Stomach (tissue), 9 donors: ENCODE results near the gene LCLAT1. TPM values are rescaled to one million over a fixed set of nuclear protein-coding genes. Genes with fewer than 3 reads are reported as not detected.
A peak's percentile ranks its signal among the peaks of the same experiment; 100 is the strongest.

Source experiments
- DNase-seq, 2 donors: peaks; one replicate each; pipeline versions ENCODE4 v3.0.0 to v3.0.0-alpha.2; 2013 to 2019
- H3K27ac ChIP-seq, 5 donors: fragments of 200-600 bp in 4 of 5; sonication (generic) in 4 of 5; one replicate each; pipeline ENCODE4 v1.5.1; 2013 to 2019; ENCODE audit warnings: mild to moderate bottlenecking in 1 of 5, moderate library complexity in 1 of 5
- H3K27me3 ChIP-seq, 3 donors: fragments of 200-600 bp; sonication (generic); one replicate each; pipeline ENCODE4 v1.5.1; 2017 to 2019; ENCODE audit warnings: mixed run types in 1 of 3
- H3K36me3 ChIP-seq, 4 donors: fragments of 200-600 bp; sonication (generic); 1 replicate in 3 of 4; 2 replicates in 1 of 4; pipeline ENCODE4 v1.5.1; 2016 to 2019
- H3K4me1 ChIP-seq, 4 donors: fragments of 200-600 bp; sonication (generic); one replicate each; pipeline ENCODE4 v1.5.1; 2016 to 2019
- H3K4me3 ChIP-seq, 4 donors: fragments of 200-600 bp; sonication (generic) in 3 of 4; one replicate each; pipeline ENCODE4 v1.5.1; 2016 to 2019; ENCODE audit warnings: mild to moderate bottlenecking in 1 of 4
- H3K9me3 ChIP-seq, 4 donors: fragments of 200-600 bp; sonication (generic); one replicate each; pipeline ENCODE4 v1.5.1; 2016 to 2019
- CTCF ChIP-seq, 7 experiments: fragments of 450-650 bp in 4 of 7; fragments of 200-600 bp in 3 of 7; sonication (generic) in 3 of 7; IDR thresholded peaks; one replicate each; pipeline ENCODE4 v1.5.1; 2016 to 2019; ENCODE audit warnings: antibody characterized with exemption in 7 of 7, control low read depth in 2 of 7, mild to moderate bottlenecking in 1 of 7
- EP300 ChIP-seq: sonication (generic); formaldehyde crosslinking; IDR thresholded peaks from one replicate; pipeline ENCODE4 v1.6.1; 2017; ENCODE audit warnings: antibody characterized with exemption
- POLR2A ChIP-seq, 4 donors: fragments of 450-650 bp; IDR thresholded peaks; one replicate each; pipeline ENCODE4 v1.6.1; 2016; ENCODE audit warnings: antibody characterized with exemption in 4 of 4, control low read depth in 2 of 4, mild to moderate bottlenecking in 1 of 4, moderate library complexity in 1 of 4
- POLR2AphosphoS5 ChIP-seq, 3 donors: sonication (generic); formaldehyde crosslinking; IDR thresholded peaks; one replicate each; pipeline ENCODE4 v1.6.1; 2016; ENCODE audit warnings: antibody characterized with exemption in 3 of 3
- WGBS, 5 donors: extraction: QIAGEN DNeasy Blood & Tissue Kit in 3 of 5; methylation state at CpG; one replicate each; pipeline versions ENCODE4 v1.1.5 to v1.1.7; 2013 to 2018; 5-methylcytosine and 5-hydroxymethylcytosine counted together
- intact Hi-C: fragments of 100-400 bp; cut with DNase I; formaldehyde crosslinking; loops from one replicate; pipeline ENCODE4 v1.15.1; 2023; ENCODE audit warnings: low total_unique reads
- polyA plus RNA-seq, 3 donors: library from polyadenylated mRNA; stranded (reverse); fragments of 200-250 nt; gene quantifications; one replicate each; pipeline ENCODE4 v1.2.3, GENCODE V29; 2013
- small RNA-seq, 4 donors: library from RNA; depleted of rRNA; stranded (forward); fragments of <200 nt; gene quantifications; one replicate each; pipeline ENCODE3, GENCODE V24; 2016
- total RNA-seq, 5 donors: library from RNA; depleted of rRNA; stranded (reverse); fragments of >200 nt; gene quantifications; one replicate each; pipeline versions ENCODE4 v1.1.0 to v1.2.3, GENCODE V29; 2014 to 2016
- donor health status: healthy with polysubstance abuse.
- donor health status: Bipolar disorder and iron deficiency.
- donor health status: healthy.

LCLAT1 gene
- total and polyA plus RNA-seq, 8 donors: 0.76 to 51.3 (median 12.5) TPM

DNA sequence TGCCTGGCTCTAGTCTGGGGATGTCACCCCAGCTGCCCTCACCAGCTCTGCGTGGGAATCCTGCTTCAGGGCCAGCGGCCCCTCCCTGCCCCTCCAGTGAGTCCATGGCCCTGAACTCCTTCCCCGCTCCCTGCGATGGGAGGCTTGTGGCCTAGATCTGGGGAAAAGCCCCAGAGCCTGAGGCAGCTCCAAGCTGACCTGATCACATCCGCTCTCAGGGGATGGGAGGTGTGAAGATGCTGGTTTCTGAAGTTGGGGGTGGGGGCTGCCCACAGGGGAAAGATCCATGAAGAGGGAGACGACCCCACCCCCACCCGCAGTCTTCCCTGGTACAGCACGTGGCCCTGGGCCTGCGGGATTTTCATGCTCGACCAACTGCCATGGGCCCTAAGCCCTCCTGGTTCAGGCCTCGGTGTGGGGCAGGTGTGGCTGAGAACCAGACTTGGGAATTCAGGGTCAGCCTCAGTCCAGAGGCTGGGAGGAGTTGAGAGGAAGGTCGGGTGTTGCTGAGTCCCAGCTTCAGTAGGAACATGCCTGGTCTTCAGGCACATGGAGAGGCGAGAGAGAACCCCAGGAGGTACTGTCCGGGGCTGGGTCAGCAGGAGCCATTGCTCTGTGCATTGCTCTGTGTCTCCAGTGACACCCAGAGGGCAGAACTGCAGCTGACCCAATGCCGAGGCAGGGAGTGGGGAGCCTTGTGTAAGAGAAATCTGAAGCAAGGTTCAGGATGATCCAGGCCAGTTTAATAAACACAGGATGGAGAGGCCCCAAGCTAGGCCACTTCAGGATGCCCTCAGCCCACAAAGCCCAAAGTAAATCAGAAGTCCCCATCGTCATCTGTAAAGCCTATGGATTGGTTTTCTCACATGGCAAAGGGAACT is 245.1 kb downstream of the LCLAT1 start:
- Histone ChIP-seq H3K4me3 (no peak overlapping the region), H3K27ac (no peak overlapping the region), H3K36me3 (no peaks in the 10 kb centered on the region), H3K4me1 (peaks cover 0 to 41% (median 8%) of the 10 kb centered on the region in 4 donors), H3K27me3 (no peaks in the 10 kb centered on the region), H3K9me3 (no peaks in the 10 kb centered on the region)
- TF ChIP-seq POLR2AphosphoS5 (IDR thresholded peaks at IDR 0.05) (no peak), CTCF (IDR thresholded peaks at IDR 0.05) (no peak), EP300 (no peak), POLR2A (IDR thresholded peaks at IDR 0.05) (no peak)
- intact Hi-C loops: no loop called here
- DNase-seq: peak in 1 of 2 donors; percentile 23
- WGBS, 5 donors: 79 to 92% (median 90%) methylated on average over 9 to 16 of the region's 16 CpGs

GRCh38 chr2:30692829-30693275 is 245.8 kb downstream of the LCLAT1 start:
- Histone ChIP-seq H3K4me3 (no peak overlapping the region), H3K4me1 (peaks cover 0 to 37% (median 8%) of the 10 kb centered on the region in 4 donors), H3K27ac (no peak overlapping the region), H3K27me3 (no peaks in the 10 kb centered on the region), H3K9me3 (no peaks in the 10 kb centered on the region), H3K36me3 (no peaks in the 10 kb centered on the region)
- no peak for TF ChIP-seq CTCF (IDR thresholded peaks at IDR 0.05)
- TF ChIP-seq POLR2AphosphoS5 (IDR thresholded peaks at IDR 0.05): no peak
- TF ChIP-seq POLR2A (IDR thresholded peaks at IDR 0.05): no peak
- no peak for TF ChIP-seq EP300
- intact Hi-C loops: no loop called here
- 77 to 94% (median 92%) methylated on average over 7 of the region's 7 CpGs for WGBS, 5 donors
- peak in 1 of 2 donors; percentile 23 for DNase-seq

Small RNA genes within 50 kb of the gene (small RNA-seq; reads per million reads assigned to genes)
- 0 reads per million in 4 donors for gene AC073255.1

Other genes with a start within 250 kb of the LCLAT1 start
- 10 to 100 TPM in 4 of 5 donors, 1 to 10 TPM in 1; 7.1 to 39.8 (median 18.5) TPM for gene LBH, start 215.7 kb upstream of the LCLAT1 start, total RNA-seq
- 10 to 100 TPM in 2 of 3 donors, 1 to 10 TPM in 1; 6.6 to 18.5 (median 15.4) TPM for gene LBH, start 215.7 kb upstream of the LCLAT1 start, polyA plus RNA-seq